ENCODE data around the gene BAG3.

The BAG3 gene

GRCh38 chr10:119726676-119727261, 75.6 kb downstream of the BAG3 start:
- no peaks in the 10 kb centered on the region for H3K36me3 ChIP-seq (ENCODE audit: control insufficient read depth in 1 of 2, insufficient read depth in 2 of 2, low read depth in 1 of 2, low read length in 2 of 2)
- H3K14ac ChIP-seq (ENCODE audit: low read length in 2 of 2) = peak overlapping the region in 1 of 2 experiments; percentile 91
- H3K4ac ChIP-seq (ENCODE audit: low read depth in 1 of 2, low read length in 2 of 2) = peak overlapping the region in 1 of 2 experiments; percentile 51
- peaks cover 16% of the 10 kb centered on the region for H3K4me1 ChIP-seq (ENCODE audit: control insufficient read depth, insufficient read depth, low read depth, low read length)
- 52% methylated on average over 13 of the region's 14 CpGs for WGBS
- peak overlapping the region; percentile 60 to 97 for H3K23ac ChIP-seq (ENCODE audit: low read length in 2 of 2)
- peak overlapping the region; percentile 8 for H2BK5ac ChIP-seq (ENCODE audit: low read depth, low read length, poor library complexity, severe bottlenecking)
- H3K18ac ChIP-seq (ENCODE audit: low read depth in 1 of 2, low read length in 2 of 2) = peak overlapping the region; percentile 39 to 97
- H2BK15ac ChIP-seq (ENCODE audit: low read depth, poor library complexity, severe bottlenecking) = no peak overlapping the region
- no peak for DNase-seq
- H3K9ac ChIP-seq (ENCODE audit: low read length) = peak overlapping the region; percentile 83
- peaks cover 9% of the 10 kb centered on the region for H3K79me1 ChIP-seq (replicated peaks; ENCODE audit: low read length, poor library complexity, severe bottlenecking)
- no peak overlapping the region for H2AFZ ChIP-seq (ENCODE audit: low read depth, low read length)
- H3K9me3 ChIP-seq (ENCODE audit: control insufficient read depth, low read length) = no peaks in the 10 kb centered on the region
- H3K4me3 ChIP-seq (ENCODE audit: insufficient read depth in 1 of 2, low read depth in 1 of 2, low read length in 2 of 2) = peak overlapping the region; percentile 93
- H4K91ac ChIP-seq (ENCODE audit: low read length) = no peak overlapping the region
- no peak overlapping the region for H2BK120ac ChIP-seq (ENCODE audit: low read depth, low read length)
- no peak overlapping the region for H3K27ac ChIP-seq (ENCODE audit: low read length, poor library complexity, severe bottlenecking)
- H2BK12ac ChIP-seq (ENCODE audit: low read length in 2 of 2) = no peak overlapping the region
- H4K8ac ChIP-seq (ENCODE audit: low read length) = no peak overlapping the region
- no peaks in the 10 kb centered on the region for H3K27me3 ChIP-seq (ENCODE audit: control insufficient read depth in 1 of 2, insufficient read depth in 1 of 2, low read length in 2 of 2)
- peak overlapping the region; percentile 100 for H3K4me2 ChIP-seq (ENCODE audit: low read length, poor library complexity, severe bottlenecking)
- no peak overlapping the region for H2AK5ac ChIP-seq (ENCODE audit: low read length, severe bottlenecking)

All from mesenchymal stem cell (in vitro differentiated cells and primary cell).